Suppressor macrophage treated with lipopolysaccharide for 4 hours (primary cell): Measurements from ENCODE around the gene ABR.
"Not testable (repeated sequence)": the region's sequence is repeated elsewhere in the genome, so short reads cannot be mapped to it uniquely, and the experiment has no call there.

Source experiments
- DNase-seq: peaks from one replicate; pipeline ENCODE4 v3.0.0-alpha.2; 2020

Gene ABR

DNA sequence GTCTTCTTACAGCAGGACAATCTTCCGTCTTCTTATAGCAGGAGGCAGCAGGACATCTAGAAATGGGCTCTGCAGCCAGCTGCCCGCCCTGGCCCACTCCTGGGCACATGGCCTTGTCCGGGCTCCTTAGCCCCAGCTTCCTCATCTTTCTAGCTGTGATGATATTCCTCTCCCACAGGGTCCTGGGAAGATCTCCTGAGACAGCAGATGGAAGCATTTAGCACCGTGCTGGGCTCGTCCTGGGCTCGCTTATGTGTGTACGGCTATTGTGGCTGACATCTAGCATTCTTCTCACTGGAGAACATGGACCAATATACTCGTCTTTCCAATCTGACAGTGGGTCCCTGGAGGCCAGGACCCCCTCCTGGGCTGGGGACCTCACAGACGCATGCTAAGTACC is 134.3 kb downstream of the ABR start:
- no peak for DNase-seq

DNA sequence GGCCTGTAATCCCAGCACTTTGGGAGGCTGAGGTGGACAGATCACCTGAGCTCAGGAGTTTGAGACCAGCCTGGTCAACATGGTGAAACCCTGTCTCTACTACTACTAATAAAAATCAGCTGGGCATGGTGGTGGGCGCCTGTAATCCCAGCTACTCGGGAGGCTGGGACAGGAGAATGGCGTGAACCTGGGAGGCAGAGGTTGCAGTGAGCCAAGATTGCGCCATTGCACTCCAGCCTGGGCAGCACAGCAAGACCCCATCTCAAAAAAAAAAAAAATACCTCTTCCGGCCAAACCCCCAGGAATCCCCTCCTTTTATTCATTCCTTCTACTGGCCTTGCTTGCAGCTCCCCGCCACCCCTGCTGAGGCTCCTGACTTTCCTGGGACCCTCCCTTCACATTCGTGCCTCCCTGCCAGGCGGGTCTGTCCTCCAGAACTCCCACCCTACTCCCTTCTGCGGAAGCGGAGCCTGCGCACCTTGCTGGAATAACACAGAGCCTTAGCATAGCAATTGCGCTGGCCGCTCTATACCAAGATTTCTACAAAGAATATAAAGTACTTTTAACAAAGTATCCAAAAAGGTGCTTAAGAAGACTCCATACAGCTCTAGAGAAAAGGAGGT is 135.3 kb downstream of the ABR start:
- DNase-seq: not testable (repeated sequence)

DNA sequence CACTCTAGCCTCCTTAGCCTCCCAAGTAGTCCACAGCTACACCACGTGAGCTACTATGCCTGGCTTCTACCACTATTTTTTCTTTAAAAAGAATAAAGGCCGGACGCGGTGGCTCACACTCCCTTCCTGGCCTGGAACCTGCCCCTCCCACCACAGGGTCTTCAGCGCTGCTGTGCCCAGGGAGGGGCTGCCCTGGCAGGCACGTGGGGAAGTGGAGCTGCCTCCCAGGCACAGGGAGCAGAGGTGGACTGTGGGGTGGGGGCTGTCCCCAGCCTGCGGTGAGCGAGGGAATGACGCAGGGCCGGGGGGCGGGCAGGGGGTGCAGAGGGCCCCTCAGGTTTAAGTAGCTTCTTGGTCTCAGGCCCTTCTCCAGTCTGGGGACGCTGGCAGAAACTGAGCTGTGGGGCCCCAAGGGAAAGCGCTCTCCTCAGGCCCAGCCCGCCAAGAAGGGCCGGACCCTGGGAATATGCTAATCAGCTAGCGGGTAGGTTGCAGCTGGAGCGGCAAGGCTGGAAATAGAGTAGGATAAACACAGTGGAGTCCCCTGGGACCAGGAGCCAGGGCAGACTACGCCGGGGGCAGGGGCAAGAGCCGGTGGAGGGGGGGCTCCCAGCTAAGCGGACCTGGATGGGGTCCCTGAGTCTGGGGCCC is 136.1 kb downstream of the ABR start:
- no peak for DNase-seq

DNA sequence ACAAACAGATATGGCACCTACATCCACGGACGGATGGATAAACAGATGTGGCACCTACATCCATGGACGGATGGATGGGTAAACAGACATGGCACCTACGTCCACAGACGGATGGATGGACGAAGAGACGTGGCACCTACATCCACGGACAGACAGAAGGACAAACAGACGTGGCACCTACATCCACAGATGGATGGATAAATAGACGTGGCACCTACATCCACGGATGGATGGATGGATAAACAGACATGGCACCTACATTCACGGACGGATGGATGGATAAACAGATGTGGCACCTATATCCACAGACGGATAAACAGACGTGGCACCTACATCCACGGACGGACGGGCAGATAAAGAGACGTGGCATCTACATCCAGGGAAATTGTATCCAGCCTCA is 137.3 kb downstream of the ABR start:
- DNase-seq: no peak

DNA sequence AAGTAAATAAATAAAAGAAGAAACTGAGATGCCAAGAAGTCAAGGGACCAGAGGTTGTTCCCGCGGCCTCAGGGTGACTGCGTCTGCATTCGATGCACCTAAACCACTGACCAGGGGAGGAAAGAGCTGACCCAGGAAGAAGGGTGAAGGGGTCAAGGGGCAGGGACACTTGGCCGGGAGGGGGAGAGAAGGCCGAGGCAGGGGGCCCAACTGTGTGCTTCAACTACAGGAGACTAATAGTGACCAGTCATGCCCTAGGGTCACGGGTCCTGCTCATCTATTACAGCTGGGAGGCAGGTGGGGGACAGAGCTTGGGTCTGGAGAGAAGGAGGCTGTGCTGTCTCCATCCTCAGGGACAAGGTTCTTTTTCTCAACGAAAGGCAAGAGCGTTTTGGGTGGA is 138.0 kb downstream of the ABR start:
- no peak for DNase-seq

DNA sequence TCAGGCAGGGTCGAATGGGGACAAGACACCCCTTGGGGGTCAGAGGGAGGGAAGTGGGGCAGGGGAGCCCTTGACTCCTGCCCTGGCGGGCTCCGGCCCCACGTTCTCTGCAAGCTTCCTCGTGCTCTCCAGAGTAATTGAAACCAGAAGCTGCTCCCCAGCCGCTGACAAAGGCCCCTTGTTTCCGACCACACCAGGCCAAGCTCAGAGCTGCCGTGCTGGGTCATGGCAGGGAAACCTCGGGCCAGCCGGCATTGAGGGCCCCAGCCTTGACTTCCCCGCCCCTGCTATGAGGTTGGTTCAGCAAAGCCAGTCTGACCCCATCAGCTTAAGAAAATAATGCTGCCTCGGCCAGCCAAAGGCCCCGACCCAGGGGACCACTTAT is 139.6 kb downstream of the ABR start:
- peak; percentile 64 for DNase-seq

DNA sequence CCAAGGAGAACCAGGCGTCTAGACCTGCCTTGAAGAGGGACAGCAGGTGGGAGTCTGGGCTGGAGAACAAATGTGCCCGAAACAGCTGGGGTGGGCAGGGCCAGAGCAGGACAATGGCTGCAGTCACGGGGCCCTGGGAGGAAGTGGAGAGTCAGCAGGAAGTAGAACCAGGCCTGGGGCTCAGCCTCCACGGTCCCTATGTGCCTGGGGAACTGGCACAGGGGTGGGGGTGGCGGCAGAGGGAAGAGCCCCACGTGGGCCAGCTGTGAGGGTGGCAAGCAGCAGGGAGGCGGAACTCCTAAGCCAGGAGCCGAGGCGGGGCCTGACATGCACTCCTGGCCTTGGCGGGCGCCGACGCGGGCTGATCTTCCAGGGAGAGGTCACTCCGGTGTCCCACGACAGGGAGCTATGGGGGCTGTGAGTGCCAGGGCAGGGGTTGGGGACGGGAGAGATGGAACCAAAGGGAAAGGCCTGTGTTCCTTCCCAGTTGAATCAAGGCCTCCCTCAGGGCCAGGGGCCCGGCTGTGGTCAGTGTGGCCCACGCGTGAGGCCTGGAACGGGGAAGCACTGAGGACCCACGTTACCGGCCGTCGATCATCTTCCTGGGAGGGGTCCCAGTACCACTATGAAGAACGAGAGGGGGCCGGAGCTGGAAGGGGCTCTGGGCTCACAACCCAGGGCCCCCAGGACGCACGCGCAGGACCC is 140.1 kb downstream of the ABR start:
- peak; percentile 95 for DNase-seq

DNA sequence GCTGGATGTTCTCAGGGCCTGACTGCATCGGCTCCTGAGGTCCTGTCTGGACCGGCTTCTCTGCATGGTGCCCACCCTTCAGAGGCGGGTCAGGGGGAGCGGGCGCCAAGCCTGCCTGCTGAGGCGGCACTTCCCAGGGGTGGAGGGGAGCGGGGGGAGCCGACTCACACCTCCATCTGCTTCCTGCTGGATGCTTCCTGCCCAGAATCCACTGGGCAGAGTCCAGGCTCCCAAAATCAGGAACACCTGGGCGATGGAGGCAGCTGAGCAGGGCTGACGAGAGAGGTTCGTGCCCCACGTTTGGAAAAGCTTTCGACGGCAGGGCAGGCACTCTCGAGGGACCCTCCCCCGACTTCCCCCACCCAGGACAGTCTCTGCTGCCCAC is 140.7 kb downstream of the ABR start:
- DNase-seq: no peak

DNA sequence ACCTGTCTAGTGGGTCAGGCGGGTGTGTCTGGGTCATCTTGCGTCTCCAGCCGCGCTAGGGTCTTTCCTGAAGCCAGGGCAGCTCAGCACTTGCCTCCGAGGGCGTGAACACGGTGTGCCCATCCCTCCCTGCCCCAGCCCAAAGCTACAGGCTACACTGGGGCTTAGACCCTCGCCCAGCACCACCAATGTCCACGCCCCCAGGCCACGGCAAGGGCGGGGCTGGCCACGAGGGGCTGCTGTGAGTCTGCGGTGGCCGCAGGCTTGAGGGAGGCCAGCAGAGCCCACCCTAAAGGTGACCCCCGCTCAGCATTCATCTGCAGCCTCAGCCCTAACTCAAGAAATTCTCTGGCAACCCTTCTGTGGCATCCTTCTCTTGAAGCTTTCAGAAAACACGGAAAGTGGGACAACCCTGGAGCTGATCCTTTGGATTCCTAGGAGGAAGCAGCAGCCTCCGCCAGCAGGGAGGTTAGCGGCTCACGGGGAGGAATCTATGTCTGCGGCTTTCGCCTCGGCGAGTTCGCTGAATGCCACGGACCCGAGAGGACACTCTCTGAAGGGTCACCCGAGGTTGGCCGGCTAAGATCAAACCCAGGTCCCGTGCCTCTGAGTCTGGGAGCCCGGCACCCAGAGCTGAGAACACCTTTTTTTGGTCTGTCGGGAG is 141.2 kb downstream of the ABR start:
- no peak for DNase-seq

DNA sequence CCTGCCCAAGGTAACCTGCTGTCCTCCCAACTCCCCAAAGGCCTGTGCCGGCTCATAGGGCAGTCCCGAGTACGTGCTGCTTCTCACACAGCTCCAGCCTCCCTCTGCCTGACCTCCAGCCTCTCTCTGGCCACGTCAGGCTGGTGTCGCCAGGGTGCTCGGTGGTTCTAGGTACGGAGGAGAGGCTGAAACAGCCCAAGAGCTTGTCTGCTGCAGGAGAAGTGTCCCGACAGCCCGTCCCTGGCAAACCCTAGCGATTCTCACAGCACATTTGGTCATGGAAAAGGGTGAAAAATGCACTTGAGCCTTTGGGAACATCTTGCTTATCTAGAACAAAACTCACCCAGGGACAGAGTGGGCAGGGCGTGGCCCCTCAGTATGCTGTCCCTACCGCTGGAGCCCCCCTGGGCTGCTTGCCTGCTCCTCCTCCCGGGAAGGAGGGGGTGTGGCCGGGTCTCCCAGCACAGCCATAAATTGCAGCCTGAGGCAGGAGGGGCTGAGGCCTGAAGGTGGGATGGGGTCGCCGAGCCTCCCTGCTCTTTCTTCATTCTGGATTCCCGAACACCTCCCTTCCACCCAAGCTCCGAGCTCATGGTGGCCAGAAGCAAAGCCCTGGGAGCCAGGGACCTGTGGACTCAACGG is 142.4 kb downstream of the ABR start:
- DNase-seq: no peak

DNA sequence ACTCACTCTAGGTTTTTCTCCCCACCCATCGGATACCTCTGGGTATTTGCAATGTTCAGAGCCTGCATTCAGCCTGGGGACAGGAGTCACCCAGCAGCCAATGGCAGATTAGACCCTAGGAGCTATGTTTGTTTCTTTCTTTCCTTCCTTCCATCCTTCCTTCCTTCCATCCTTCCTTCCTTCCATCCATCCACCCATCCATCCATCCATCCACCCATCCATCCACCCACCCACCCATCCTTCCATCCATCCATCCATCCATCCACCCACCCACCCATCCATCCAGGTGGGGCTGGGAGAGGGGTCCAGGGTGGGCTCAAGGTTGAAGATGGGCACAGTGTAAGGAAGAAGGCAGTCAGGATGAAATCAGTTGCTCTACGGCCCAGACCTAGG is 142.9 kb downstream of the ABR start:
- no peak for DNase-seq

DNA sequence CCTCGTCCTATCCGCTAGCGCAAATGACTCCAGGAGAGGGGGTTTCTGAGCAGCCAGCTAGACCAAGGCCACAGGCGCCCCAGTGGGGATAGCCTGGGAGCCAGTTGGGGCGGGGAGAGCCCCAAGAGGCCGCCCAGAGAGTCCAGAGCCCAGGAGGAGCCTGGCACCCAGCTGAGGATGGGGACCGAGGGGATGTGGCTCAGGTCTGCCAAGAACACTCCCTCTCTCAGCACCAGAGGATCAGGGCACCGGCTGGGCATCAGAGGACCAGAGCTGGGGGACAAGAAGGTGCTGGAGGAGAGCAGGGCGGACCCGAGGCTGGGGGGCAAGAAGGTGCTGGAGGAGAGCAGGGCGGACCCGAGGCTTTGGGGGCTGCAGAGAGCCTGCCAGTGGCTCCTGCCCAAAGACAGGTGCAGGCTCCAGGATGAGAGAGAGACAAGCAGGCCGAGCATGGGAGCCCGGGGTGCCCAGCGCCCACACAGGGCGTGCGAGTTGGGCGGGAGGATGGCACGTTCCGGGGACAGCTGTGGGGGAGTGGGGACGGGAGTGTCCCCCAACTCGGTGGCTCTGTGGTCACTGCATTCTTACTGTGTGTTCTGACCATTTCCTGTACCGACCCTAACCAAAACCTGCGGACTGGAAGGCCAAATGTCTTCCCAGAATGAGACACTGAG is 143.5 kb downstream of the ABR start:
- DNase-seq: no peak

DNA sequence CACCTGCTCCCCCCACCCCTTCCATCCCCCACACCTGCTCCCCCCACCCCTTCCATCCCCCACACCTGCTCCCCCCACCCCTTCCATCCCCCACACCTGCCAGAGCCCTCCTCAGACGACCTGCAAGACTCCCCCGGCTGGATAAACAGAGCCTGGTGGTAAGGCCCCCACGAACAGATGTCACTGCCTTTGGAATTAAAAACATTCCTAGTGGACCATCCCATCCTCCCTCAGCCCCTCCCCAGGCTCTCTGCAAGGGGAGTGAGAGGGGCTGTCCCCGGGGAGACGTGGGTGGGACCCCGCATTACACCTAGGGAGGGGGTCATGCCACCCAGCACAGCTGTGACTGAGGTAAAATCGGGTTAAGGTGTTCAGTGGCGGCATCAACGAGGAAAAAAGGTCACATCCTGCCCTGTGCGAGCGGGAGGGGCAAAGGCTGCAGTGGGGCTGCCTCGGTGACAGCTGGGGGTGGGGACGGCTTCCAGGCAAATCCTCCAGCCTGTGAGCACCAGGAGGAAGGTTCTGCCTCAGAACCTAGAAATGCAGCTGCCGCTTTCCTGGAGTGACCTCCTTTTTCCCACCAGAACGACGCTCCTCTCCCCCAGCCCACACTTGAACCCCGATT is 144.1 kb downstream of the ABR start:
- DNase-seq: no peak

DNA sequence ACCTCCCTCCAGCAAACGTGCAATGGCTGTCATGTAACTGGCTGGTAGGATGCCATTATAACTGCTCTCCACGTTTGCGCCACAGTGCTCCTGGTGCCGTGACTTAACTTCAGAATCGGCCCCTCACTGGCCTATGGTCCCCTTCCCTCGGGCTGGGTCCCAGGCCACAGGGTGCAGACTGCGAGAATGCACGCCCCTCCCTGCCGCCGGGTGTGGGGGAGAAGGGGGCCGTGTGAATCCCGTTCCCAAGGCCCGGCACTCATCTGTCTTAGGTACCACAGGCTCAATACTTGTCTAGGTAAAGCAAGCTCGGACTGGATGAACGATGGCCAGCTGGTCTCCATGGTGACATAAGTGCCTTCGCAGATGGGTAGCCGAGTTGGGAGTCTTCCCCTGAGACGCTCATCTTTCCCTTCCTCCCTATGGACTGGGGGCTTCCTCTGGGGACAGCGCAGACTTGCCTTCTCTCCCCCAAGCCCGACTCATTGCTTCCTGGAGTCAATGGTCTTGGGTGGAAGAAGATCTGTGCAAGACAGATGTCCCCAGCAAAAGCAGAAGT is 145.1 kb downstream of the ABR start:
- no peak for DNase-seq

DNA sequence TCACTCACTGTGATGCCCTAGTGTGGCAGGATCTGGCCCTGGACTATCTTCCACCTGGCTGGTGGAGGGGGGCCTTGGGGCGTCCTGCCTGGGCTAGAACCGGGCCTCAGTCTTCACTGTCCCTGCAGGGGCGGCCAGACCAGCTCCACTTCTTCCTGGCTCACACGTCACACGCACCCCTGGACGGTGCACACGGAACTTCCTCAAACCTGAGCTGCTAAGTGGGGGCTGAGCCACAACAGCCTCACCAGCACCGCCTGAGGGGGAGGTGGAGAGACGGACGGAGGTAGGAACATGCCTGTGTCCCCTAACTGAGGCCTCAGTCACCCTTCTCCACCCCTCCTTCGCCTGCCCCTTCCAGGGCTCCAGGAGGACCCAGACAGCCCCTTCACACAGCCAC is 146.3 kb downstream of the ABR start:
- no peak for DNase-seq

DNA sequence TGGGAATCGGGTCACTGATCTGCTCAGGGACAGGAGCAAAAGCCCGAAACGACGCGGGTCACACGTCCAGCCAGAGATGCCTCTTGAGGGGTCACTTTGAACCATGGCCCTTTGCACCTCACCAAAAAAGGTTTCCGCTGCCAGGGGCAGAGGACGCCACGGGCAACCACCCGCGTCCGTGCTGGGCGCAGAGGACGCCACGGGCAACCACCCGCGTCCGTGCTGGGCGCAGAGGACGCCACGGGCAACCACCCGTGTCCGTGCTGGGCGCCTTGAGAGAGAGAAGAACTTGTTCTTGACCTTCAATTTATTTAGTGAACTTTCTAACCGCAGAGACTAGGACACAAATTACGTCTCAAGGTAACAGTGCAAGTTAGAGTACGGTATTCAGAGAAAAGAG is 147.4 kb downstream of the ABR start:
- DNase-seq: no peak

DNA sequence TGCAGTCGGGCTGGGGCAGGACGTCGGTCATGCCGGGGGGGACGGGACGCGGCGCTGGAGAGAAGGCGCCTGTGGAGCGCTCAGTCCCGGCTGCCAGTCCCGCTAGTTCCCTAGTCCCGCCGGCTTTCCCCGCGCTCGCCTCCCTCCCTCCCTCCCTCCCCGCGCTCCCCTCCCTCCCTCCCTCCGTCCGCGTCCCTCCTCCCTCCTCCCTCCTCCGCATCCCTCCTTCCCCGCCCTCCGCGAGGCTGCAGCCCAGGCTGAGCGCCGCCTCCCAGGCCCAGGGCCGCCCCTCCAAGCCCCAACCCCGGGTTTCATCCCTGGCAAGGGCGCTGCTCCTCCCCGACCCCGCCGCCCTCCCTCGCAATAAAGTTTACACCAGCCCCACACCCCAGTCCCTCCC is 148.1 kb downstream of the ABR start:
- DNase-seq: no peak

DNA sequence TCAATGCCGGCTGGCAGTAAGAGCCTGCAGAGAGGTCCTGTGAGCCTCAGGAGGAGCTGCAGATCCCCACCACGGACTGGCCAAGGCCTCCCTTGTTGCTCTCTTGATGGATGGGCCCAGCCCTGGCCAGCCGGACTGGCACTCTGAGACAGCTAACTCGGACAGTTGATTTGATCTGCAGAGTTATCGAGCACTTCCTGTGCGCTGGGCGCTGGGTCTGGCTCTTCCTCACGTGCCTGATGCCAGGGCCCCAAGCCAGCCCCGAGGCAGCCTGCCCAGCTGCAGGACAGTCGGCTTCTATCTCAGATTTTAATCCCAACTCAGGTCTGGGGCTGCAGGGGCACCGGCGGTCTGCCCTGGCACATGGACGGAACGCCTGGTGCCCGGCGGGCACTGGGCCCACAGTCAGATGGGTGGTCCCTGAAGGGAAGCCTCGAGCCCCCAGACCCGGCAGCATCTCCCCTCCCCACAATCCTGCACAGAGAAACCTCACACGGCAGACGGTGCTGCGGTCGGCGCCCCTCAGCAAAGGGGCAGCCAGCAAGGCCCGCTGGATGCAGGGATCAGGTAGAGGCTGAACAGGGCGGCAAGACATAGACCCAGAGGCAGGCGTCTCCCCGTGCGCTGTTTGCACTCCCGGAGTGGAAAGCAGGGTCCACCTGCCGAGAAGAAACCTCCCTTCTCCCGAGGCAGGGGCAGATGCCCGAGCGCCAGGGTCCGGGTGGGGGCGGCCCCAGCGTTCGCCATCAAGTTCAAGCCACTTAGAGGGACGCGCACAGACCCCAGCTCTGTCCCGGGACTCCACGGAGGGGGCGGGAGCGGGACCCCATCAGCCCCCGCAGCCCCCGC is 148.9 kb downstream of the ABR start:
- DNase-seq: no peak

DNA sequence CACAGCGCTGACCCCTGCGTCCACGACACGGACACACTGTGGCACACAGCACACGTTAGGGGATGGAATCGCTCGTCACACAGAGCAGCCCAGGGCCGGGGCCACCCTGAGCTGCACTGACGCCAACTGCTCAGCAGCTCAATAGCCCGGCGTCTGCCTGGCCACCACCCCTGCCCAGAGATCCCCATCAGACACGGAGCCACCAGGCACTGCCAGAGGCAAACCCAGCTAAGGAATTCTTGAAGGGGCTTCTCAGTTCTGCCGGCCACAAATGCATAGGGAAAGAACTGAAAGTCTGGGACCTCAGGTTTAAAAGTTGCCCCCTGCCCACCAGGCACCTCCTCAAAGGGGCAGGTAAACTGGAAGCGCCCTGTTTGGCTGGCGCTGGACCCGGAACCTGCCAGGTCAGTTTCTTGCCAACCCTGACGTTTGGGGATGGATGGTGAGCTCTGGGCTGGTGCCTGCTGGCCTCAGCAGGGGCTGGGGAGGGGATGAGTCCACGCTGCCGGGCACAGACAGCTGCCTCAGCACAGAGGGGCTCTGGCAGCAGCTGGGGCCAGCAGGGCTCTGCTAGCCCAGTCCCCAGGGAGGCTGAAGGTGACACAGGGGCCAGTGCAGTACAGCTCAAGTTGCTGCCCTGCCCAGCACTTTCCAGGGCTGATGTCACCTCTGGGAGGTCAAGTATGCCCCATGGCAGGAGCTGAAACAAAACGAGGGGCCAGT is 149.7 kb downstream of the ABR start:
- no peak for DNase-seq

DNA sequence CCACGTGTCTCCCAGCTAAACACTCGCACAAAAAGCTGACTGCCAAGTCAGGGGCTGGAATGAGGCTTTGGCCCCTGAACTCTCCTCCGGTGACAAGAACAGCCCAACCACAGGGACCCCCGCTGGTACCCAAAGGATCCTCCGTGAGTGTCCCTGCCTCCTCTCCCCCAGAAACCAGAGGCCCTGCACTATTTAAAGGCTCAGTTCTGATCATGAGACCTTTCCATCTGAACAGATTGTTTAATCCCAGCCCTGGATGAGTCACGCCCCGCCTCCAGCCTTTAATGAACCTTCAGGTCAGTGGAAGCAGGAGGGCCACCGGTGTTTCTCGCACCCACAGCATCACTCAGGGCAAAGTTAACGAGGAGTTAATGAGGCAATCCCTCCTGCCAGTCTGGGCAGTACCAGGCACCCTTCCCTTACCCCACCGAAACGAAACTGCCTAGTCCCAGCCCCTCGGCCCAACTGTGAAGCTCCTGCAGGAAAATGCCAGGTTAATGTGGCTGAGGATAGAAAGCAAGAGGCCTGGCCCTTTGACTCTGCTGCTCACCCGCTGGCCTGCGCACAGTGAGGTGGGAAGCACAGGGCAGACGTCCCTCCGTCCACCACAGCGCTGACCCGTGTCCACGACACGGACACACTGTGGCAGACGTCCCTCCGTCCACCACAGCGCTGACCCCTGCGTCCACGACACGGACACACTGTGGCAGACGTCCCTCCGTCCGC is 150.4 kb downstream of the ABR start:
- peak; percentile 21 for DNase-seq
